Fibroblast of skin of abdomen (primary cell): ENCODE results near the gene SLC30A3. TPM values are rescaled to one million over a fixed set of nuclear protein-coding genes. Genes with fewer than 3 reads are reported as not detected.
"Not testable (repeated sequence)": the region's sequence is repeated elsewhere in the genome, so short reads cannot be mapped to it uniquely, and the experiment has no call there.

Source experiments
- DNase-seq: peaks from one replicate; pipeline ENCODE4 v3.0.0-alpha.2; 2013
- polyA plus RNA-seq, 2 experiments: library from polyadenylated mRNA; unstranded; fragments of 120-200 nt; gene quantifications; one replicate each; pipeline ENCODE4 v1.2.1, GENCODE V29; 2013; ENCODE audit not compliant: insufficient read length in 2 of 2

SLC30A3 gene, protein sequence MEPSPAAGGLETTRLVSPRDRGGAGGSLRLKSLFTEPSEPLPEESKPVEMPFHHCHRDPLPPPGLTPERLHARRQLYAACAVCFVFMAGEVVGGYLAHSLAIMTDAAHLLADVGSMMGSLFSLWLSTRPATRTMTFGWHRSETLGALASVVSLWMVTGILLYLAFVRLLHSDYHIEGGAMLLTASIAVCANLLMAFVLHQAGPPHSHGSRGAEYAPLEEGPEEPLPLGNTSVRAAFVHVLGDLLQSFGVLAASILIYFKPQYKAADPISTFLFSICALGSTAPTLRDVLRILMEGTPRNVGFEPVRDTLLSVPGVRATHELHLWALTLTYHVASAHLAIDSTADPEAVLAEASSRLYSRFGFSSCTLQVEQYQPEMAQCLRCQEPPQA
- not detected for polyA plus RNA-seq (2013, experiment 1 of 2; ENCODE audit: insufficient read length)
- polyA plus RNA-seq (2013, experiment 2 of 2; ENCODE audit: insufficient read length): 0.11 TPM

DNA sequence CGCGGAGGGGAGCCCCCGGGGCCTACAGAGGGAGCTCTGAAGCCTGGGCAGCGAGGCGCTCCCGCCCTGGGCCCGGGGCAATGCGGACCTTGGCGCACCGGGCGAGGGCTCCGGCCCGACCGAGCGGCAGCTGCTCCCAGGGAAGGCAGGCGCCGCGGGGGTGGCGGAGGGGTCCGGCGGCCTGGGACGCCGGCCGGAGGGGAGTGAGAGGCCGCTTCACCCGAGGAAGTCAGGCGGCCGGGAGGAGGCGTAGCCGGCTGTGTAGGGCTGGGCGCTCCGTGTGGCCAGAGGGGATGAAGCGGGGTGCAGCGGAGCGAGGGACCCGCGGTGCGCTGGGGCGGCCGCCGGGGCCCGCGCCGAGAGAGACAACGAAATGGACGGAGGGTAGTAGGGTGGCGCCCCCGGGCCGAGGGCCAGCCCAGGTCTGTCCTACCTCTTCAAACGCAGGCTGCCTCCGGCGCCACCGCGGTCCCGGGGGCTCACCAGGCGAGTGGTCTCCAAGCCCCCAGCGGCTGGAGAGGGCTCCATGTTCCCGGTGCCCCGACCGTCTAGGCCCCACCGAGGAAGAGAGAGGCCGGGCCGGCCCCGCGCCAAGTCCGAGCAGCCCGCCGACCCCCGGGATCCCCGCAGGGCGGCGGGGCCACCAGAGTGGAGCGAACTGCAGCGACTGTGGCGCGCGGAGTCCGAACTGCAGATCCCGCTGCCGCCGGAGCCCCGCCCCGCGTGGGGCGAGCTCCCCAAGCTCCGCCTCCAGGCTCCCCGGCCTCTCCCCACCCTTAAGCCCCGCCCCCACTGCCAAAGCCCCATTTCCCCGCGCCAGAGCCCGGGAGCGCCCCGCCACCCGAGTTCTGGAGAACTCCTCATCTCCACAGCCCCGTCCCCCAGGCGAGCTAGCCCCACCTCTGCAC is at the start of gene SLC30A3:
SLC30A3 (minus strand) TSS at position 669 of the 908 bp plus-strand sequence; CDS start at position 528, 141 bp downstream.
- peak; percentile 17 for DNase-seq

DNA sequence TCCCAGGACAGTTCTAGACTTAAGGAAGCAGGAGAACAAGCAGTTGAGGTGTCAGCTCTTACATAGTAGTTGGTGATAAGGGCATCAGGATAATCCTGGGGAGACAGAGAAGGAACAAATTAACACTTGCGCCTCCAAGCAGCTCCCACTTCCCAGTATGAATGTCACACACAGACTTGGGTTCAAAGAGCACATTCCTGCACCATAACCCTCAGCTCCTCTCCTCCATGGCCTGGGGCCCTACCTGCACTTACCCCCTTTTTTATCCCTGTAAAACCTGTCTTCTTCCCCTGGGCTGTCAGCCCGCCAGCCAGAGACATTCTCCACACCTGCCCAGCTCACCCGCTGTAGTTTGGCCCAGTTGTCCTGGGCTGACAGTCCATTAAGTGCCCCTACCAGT is 49.3 kb upstream of the SLC30A3 start:
- DNase-seq: no peak

DNA sequence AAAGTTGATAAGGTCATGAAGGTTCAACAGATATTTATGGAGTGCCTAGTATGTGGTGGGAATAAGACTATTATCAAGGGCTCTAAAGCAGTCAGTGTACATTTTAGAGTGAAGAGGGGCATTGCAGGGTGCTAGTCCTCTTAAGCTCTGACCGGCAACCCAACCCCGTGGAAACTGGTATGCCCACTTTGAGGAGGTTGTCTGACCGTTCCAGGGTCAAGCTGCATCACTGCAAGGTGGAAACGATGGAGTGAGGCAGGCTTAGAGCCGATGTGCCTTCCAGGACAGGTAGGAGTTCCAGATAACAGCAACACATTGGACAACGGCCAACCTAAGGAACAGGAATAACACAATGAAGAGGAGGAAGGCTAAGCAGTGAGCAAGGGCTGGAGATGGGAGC is 46.8 kb upstream of the SLC30A3 start:
- DNase-seq: no peak

DNA sequence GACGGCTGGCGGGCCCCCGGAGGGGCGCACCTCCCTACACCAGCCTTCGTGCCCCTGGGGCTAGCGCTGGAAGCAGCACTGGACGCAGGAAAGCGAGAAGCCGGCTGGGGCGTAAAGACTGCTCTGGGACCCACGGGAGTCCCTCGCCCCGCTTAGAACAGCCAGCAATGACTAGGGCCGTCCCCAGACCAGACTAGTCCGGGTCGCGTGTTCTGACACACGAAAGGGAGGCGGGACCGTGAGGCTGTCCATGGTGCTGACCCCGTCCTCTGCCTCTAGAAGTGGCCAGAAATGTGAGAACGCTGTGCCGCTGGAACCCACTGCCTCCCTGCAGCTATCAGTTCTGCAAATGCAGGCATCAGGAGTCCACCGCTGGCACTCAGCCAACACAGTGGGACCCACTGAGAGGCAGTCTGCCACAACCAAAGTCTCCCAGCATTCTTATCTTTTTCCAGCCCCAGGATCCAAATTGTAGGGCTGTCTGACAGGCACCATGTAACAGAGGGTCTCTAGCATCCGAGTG is 45.6 kb upstream of the SLC30A3 start, which contains the start of gene UCN:
UCN (minus strand) TSS at position 87 of the 523 bp plus-strand sequence. CDS start 550 bp downstream, outside the sequence.
- peak; percentile 29 for DNase-seq

DNA sequence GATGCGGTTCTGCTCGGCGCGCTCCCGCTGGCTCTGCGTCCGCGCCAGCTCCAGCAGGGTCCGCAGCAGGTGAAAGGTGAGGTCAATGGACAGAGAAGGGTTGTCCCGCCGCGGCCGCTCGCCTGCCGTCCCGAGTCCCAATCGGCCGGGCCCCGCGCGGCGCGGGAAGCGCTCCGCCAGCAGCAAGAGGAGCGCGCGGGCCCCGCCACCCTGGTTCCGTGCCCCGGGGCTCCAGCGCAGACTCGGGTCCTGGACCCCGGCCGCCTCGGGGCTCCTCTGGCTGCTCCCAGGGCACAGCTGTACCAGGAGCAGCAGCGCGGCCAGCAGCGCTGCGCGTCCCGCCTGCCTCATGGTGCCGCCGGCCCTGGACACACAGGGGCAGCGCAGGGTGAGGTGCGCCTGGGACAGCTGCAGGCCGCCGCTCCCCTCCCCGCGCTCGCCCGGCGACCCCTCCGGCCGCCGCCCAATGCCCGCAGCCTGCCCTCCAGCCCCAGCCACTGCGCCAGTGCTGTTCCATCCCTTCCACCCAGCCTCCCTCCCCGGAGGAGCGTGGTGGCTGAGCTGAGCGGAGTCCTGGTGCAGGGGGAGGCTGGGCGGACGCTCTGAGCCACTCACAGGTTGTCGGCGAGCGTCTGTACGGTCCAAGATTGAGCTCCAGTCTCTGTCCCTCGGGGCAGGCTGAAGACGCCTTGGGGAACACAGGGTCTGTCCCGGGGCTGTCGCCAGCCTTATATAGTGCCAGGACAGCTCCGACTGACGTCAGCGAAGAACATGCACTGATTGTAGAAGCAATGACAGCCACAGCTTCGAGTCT is 44.9 kb upstream of the SLC30A3 start:
- no peak for DNase-seq

DNA sequence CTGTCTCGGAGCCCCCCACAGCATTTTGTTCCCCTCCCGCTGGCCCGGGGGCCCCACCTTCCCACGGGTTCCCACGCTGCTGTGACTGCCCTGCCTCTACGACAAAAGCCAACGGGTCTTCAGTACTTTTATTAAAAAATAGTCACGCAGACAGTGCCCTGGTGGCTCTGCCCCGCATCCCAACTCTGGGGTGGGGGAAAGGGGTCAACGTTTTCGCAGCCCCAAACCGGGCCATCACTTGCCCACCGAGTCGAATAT is 44.4 kb upstream of the SLC30A3 start:
- no peak for DNase-seq

DNA sequence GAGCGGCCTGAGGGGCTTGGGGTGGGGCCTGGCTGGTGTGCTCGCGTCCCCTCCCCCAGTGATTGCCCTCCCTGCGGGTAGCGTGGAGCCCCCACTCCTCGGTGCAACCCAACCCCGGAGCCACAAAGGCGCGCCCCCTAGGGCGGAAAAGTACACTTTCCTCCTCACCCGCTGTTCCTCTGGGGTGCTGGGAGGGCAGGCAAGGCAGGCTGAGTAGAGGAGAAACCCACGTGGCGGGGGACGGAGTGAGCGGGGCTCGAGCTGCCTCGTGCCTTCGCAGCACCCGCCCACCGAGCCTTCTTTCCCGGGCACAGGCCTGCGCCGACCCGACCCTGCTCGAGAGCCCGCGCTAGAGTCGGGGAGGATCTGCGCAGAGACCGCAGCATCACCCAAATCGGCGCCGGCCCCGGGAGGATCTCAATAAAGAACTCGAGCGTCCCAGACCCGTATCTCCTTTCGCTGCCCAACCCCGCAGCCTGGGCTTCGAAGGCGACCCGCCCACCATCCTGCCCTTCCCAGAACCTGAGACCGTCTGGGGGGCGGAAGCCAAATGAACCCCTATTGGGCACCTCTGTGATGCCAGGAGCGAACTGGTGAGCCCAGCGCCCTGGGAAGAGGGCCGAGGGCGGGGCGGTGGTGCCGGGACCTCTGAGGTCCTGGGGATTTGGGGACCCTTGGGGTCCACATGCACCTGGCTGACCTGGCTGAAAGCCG is 43.9 kb upstream of the SLC30A3 start:
- DNase-seq: no peak

DNA sequence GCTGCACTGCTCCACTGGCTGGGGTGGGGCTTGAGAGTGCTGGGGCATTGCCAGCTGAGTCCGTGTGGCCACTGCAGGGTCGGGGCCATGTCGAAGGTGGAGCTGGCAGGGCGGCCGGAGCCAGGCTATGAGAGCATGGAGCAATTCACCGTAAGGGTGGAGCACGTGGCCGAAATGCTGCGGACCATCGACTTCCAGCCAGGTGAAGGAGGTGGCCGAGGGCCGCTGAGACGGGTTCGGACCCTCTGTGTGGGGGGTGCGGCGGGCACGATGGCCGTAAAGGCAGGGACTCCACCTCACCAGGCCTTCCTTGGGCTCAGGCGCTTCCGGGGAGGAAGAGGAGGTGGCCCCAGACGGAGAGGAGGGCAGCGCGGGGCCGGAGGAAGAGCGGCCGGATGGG is 43.3 kb upstream of the SLC30A3 start:
- no peak for DNase-seq

DNA sequence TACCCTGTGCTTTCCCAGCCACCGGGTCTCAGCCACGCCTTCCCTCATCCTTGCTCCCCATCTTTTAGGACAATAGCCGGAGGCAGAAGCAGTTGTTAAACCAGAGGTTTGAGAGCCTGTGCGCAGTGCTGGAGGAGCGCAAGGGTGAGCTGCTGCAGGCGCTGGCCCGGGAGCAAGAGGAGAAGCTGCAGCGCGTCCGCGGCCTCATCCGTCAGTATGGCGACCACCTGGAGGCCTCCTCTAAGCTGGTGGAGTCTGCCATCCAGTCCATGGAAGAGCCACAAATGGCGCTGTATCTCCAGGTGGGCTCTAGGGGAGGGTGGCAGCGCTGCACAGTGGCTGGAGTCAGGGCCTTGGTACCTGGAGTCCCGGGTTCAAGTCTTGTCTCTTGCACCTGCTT is 42.7 kb upstream of the SLC30A3 start:
- no peak for DNase-seq

DNA sequence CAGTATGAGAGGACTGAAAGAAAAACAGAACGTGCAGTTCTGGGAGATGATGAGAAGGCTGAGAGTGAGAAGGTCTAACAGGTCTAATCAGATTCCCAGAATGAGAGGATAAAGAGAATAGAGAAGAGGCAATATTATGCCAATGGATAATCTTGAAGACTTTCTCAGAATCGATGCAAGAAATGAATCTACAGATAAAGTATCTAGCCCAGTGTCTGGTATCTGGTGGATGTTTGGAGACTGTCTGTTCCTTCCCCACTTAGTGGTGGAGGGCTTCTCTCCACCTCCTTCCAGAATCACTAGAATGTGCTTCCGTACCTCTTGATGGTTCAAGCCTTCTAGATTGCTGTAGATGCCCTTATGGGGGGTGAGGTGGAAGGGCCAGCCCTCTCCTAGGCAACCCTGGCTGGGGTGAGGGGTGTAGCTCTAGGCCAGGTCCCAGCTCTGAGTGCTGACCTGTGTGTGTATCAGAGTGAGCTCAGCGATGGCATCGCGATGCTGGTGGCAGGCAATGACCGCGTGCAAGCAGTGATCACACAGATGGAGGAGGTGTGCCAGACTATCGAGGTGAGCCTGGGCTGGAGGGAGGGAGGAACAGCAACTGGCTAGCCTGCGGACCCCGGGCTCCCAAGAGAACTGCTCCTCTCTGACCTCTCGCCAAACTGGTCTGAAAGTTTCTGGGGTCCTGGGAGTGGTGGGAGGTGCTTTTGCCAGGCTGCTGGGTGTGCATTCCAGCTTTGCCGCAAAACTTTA is 41.8 kb upstream of the SLC30A3 start:
- no peak for DNase-seq

DNA sequence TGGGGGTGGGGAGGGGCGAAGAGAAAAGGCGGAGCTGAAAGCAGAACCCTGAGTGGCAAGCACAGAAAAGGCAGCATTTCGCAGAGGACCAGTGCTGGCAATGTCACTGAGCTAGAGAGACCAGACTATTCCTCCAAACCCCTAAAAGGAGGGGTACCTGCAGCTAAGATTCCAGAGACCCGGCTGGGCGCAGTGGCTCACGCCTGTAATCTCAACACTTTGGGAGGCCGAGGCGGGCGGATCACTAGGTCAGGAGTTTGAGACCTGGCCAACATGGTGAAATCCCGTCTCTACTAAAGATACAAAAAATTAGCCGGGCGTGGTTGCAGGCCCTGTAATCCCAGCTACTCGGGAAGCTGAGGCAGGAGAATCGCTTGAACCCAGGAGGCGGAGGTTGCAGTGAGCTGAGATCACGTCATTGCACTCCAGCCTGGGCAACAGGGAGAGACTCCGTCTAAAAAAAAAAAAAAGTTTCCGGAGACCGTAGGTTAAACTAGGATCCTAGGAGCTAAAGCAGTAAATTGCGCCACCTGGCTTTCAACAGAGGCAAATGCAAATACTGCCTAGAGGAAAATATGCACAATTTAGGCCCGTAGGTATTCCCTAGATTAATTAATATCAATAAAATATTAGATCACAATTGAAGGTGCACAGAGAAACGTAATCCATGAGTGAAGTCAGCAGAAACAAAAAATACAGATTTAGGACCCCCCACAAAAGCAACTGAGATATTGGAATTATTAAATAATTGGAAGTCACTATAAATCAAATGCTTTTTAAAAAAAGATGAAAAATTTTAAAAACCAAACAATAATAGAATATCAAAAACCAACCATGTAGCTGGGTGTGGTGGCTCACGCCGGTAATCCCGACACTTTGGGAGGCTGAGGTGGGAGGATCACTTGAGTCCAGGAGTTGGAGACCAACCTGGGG is 40.5 kb upstream of the SLC30A3 start:
- DNase-seq: peak; percentile 67

DNA sequence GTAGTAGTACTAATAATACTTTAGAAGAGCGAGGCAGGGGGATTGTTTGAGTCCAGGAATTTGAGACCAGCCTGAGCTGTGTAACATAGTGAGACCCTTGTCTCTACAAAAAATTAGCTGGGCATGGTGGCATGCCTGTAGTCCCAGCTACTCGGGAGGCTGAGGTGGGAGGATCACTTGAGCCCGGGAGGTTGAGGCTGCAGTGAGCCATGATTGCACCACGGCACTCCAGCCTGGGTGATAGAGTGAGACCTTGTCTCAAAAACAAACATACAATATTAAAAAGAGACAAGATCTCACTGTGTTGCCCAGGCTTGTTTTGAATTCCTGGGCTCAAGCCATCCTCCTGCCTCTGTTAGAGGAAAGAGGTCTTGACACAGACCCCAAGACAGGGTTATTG is 37.8 kb upstream of the SLC30A3 start:
- not testable (repeated sequence) for DNase-seq

DNA sequence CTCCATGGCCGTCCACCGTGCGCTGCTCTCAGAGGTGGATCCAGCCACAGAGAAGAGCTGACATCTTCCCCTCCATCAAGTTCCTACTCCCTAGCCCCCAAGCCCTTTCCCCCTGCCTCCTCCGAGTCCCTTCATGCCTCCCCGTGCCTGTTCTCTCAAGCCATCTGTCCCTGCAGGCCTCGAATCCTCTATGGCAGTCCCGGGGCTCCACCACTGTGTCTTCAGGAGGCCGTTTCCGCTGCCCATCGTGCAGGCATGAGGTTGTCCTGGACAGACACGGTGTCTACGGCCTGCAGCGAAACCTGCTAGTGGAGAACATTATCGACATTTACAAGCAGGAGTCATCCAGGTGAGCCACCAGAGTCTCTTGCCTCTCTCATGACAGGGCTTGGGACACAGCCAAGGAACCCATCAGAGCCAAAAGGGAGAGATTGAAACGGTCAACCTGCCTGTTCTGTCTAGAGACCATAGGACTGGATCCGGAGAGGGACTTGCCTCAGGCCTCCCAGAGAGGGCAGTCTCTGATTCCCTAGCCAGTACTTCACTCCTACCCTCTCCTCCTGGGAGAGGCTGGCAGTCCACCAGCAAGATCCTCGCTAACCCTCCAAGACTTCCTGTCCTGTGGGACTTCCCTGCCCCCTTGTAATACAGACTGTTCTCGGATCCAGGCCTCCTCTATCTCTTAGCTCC is 35.7 kb upstream of the SLC30A3 start:
- no peak for DNase-seq

DNA sequence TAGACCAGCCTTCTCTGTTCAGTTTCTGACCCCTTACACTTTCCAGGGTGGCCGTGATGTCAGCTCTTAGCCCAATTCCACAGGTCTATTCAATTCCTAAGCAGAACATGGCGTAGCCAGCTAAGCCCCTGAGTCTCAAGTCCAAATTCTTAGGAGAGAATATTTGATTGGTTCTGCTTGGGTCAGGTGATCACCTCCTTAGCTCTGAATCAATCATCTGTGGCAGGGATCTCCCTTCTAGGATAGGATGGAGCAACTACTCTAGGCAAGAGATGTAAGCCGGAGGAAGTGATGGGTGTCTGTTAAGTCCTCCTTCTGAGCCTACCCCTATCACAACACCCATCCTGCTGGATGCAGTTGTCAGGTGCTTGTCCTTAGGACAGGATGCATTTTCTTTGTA is 34.3 kb upstream of the SLC30A3 start:
- no peak for DNase-seq

DNA sequence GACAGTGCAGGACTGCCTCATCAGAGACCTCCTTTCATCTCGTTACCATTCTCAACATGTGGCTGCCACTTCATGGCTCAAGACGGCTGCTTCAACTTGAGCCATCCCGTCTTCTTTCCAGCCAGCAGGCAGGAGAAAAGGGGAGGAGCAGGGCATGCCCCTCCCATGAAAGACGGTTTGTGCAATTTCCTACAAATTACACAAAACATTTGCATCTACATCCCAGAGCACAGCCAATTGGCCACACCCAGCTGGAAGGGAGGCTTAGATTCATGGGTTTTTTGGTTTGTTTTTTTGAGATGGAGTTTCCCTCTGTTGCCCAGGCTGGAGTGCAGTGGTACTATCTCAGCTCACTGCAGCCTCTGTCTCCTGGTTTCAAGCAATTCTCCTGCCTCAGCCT is 33.6 kb upstream of the SLC30A3 start:
- no peak for DNase-seq

DNA sequence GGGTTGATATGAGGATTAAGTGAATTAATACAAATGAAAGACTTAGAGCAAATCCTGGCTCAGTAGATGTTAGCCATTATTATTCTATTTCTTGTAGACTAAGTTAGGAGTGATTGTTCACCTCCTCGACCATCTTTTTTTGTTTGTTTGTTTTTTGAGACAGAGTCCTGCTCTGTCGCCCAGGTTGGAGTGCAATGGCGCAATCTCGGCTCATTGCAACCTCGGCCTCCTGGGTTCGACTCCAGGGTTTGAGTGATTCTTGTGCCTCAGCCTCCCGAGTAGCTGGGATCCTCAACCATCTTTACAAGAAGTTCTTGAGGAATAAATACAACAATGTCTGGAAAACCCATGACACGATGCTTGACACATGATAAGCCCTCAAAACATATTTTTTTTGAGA is 32.1 kb upstream of the SLC30A3 start:
- DNase-seq: no peak

DNA sequence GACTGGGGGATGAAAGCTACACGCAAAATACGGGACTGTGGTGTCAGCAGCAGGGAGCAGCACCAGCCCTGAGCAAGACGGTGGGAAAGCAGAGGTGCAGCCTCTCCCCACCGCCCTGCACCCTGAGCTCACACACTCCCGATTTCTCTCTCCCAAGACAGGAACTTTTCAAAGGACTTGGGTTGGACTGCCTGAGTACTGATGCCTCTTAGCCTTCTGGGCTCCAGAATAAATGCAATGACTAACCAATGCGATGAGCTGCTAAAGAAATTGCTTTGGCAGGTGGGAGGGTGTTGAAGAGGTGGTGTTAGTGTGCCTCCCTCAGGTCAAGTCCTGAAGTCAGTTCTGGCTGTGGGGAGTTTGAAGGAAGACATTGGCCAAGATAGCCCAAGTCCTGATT is 29.0 kb upstream of the SLC30A3 start:
- no peak for DNase-seq

DNA sequence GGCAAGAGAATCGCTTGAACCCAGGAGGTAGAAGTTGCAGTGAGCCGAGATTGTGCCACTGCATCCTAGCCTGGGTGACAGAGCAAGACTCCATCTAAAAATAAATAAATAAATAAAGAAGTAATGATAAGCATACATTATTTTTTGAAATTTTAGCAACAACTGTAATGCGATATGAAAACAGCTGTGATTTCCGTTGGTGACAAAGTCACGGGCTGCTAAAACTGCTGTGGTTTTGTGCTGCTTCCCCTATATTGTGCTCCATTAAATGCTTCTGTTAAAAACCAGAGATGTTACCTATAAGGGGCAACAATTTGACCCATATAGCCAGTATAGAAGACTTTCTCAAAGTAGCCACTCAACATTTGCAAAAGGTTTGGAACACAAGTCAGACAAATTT is 27.7 kb upstream of the SLC30A3 start:
- no peak for DNase-seq

DNA sequence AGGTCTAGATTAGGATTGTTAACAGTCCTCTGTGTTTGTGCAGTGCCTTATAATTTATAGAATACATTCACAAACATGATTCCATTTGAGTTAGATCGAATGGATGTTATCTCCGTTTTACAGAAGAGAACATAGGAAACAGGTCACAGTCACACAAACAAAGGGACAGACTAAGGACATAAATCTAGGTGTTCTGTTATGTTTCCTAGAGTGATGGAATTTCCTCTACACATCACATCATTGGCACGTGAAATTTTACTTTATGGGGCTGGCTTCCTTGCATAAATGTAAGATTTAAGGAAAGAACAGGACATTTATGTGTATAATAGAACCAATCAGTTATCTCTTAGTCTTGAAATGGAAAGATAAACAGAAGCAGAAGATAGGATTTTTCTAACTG is 25.8 kb upstream of the SLC30A3 start:
- no peak for DNase-seq
